HG03108 (cell line): ENCODE data around the gene DAB2IP.

ENCODE experiments used
- ATAC-seq: cut with Tn5 transposase; IDR thresholded peaks from one replicate; pipeline ENCODE4 v1.9.1; 2021; ENCODE audit warnings: moderate library complexity; ENCODE audit not compliant: unreplicated experiment

Gene DAB2IP

DNA sequence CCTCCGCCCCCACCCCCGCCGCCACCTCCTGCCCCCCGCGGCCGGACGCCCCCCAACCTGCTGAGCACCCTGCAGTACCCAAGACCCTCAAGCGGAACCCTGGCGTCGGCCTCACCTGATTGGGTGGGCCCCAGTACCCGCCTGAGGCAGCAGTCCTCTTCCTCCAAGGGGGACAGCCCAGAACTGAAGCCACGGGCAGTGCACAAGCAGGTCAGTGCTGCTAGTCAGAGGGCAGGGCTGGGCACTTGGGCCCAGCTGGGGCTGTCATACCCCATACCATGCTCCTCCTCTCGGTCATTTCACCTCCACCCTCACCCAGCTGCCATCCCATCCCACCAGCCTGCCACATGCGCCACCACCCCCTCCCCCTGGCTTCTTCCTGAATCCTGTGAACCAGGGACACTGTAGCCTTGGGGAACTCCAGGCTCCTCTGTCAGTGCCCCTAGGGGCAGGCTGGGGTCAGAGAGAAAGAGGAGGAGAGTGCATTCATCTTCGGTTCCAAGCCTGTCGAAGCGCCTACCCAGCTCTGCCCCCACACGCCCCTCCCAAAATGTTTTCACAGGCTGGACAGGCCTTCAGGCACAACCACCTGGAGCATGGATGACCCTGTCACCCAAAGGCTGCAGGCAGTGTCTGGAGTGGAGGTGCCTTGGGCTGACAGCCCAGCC, 122.0 kb downstream of the DAB2IP start:
- ATAC-seq = no peak

DNA sequence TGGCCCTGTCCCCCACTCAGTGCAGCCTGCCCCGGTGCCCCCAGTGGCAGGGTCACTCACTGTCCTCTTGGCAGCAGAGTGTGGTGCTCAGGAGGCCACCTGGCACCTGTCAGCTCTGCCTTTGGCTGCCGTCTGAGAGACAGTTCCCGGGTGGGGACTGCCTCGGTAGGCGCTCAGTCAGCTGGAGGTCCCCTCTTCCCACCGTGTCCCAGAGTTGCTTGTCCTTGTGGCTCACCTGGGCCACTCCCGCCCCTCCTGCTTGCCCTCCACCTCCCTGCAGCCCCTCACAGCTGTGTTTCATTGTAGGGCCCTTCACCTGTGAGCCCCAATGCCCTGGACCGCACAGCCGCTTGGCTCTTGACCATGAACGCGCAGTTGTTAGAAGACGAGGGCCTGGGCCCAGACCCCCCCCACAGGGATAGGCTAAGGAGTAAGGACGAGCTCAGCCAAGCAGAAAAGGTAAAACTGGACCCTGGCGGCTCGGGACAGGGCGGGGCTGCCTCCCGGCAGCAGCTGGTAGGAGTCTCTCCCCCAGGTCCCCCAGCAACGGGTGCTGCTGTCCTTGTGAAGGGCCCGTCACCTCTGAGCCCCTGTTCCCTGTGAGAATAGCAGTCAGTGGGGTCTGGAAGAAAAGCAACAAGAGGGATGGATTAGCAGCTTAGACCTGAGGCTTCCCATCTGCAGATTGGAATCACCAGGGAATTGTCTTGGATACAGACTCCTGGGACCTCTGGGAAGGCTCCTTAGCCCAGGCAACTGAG, 122.7 kb downstream of the DAB2IP start:
- ATAC-seq = no peak

DNA sequence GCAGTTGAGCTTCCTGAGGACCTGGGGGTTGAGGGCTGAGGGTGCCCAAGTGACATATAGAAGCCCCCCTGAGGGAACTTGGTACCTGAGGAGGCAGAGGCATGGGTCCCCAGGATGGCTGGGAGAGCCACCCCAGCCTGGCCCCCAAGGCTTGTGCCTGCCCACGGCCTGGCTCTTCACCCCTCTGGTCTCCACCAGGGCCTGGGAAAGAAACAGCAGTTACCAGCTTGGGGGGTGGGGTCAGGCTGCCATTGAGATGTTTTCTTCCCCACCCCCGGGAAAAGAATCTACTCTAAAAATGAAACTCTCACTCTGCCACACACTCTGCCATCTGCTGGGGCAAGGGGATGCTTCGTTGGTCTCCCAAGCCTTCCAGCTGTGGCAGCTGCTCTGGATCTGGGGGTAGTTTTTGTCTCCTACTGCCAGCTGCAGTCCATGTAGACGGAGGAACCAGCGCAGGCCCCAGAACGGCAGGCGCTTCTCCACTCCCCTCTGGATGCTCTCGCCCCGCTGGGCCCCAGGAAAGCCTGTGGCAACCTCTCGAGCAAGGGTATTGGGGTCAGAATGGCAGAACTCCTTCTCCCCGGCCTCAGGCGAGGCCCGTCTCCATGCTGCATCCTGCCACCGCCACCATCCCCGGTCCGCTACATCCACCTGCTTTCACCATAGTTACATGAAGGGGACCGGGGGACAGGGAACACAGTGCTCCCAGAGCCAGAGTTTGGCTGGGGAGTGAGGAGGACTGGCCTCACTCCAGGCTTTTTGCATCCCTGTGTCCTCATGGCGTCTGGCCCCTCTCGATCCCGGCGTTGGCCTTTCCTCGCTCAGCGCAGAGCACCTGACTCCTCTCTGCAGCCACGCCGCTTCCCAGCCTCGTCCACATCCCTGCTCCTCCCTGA, 123.5 kb downstream of the DAB2IP start:
- no peak for ATAC-seq

DNA sequence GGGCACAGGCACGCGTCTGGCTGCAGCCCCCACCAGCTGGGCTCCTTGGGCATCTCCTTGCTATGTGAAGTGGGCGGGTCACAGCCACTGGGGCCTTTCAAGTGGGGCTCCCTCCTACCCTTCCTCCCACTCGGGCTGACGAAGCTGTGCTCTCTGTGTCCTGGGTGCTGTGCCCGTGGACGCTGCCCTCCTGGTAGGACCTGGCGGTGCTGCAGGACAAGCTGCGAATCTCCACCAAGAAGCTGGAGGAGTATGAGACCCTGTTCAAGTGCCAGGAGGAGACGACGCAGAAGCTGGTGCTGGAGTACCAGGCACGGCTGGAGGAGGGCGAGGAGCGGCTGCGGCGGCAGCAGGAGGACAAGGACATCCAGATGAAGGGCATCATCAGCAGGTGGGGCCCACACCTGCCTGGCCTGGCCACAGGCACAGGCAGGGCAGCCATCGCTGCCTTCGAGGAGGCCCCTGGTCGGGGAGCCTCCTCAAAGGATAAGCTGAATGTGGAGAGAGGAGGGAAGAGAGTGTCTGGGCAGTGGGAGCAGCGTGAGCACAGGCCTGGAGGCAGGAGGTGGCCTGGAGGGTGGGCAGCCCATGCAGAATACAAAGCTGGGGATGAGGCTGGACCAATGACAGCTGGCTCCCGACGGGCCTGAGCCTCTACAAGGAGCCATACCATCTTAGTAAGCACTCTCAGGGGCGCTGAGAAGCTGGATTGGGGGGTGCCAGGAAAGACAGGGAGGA, 124.7 kb downstream of the DAB2IP start:
- no peak for ATAC-seq

DNA sequence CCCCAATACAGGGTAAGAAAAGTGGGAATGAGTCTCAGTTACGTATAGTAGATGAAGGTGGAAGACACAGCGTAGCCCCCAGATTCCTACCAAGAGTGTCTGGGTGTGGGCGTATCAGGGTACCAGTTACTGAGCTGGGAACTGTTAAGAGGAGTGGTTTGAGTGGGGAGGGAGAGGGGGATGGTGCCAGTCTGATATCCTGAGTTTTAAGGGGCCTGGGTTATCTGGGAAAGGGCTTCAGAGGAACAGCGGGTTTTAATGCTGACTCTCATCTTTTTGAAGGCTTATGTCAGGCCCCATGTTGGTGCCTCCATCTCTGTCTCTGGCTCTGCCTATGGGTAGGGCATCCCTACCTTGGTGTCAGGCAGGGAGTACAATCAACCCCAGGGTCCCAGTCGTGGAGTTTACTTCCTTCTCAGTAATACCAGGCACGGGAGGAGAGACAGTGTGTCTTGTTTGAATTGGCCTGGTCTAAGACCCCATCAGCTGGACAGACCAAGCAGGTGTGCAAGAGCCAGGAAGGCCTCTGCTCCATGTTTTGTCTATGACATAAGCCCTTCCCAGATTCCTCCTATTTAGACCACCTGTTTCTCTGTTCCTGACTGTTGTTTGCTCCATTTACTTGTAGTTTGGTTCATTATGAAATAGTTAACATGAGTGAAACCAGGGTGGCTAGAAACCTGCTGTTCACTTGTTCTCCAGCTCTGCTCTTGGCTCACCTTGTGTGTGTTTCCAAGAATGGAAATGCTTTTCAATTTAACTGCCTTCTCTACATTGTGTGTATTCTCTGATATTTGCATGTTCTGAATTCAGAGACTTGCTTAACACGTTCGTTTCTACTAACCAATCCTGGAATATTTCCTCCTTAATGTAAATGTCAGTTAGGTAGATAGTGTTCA, 125.6 kb downstream of the DAB2IP start:
- no peak for ATAC-seq

DNA sequence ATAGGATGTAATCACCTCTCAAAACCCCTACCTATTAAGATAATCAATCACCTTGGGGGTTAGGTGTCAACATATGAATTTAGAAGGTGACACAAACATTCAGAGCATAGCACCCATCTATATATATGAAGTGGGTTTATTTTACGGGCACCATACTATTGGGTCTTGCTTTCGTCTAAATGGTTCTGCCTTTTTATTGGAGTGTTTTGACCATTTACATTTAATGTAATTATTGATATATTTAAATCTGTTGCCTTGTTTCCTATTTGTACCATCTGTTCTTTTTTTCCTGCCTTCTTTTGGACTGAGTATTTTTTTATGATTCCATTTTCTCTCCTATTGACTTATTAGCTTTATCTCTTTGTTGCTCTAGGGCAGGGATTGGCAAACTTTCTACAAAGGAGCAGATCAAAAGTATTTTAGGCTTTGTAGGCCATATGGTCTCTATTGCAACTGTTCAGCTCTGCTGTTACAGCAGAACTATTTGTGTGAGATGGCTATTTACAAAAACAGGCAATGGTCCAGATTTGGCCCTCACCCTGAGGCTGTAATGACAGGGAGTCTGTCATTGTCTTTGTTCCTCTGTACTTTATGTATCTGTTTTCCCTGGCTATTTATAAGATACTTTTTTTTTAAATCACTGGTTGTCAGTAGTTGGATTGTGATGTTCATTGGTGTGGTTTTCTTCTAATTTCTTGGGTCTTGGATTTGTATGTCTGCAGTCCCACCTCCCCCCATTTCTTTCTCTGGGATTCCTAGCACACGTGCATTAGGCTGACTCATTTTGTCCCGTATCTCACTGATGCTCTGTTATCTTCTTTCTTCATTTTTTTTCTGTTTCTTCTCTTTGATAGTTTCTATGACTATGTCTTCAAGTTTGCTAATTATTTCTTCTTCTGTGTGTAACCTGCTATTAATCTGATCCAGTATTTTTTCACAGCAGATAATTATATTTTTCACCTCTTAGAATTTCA, 127.1 kb downstream of the DAB2IP start:
- no peak for ATAC-seq

DNA sequence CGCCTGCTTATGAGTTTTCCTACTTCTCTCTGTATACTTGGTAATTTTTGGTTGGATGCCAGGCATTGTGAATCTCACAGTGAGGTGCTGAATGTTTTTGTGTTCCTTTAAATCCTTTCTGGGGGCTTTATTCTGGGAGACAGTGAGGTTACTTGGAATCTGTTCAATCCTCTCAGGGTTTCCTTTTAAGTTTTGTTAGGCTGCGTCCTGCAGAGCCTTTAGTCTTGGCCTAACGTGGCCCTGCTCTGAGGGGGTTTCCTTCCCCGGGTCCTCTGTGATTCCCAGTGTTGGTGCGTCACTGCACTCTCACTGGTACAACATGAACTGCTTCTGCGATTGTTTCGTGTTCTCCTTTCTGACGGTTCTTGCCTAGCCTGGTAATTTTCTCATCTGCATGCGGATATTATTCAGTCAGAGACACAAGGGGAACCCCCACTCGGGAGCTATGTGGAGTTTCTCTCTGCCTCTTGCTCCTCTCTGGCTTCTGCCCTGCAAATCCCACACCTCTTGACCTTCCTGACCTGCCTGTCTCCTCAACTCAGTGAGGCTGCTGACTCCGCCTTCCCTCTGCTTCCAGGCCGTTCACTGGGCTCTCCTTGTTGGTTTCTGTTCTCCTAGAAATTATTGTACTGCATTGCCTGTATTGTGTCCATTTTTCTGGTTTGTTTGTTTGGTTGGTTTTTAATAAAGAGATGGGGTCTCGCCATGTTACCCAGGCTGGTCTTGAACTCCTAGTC, 128.1 kb downstream of the DAB2IP start:
- ATAC-seq = no peak

DNA sequence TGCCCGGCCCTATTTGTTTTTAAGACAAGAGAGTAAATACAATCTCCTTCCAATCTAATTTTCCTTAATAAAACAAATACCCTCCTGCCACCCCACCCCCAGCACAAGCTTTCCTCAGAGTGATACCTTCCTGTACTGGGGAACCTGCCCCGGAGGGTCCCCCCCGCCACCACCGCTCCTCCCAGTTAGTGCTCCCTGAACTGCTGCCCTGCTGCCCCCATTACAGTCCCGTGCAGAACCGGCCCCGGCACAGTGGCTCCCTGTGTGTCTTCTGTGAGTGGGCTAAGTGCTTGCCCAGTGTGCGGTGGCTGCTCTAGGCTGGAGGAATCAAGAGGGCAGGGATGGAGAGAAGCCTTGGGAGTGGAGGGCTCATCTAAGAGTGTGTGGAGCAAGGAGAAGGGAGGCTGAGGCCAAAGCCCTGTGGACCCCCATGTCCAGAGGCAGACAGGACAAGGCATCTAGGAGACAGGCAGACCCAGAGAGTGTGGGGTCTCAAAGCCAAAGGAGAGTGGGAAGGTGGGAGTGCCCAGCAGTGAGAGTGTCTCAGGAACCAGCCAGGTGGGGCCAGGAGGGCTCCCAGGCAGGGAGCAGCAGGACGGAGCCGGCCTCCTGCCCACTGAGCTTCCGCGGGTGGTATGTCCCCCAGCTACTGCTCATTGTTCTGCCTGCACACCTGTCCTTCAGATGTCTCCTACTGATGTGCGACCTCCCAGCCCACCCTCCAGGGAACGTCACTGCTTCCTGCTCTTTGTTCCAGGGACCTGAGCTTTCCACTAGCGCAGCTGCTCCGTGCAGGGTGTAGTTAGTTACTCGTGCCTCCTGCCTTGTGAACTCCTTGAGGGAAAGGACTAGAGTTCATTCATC, 129.0 kb downstream of the DAB2IP start:
- ATAC-seq = no peak

DNA sequence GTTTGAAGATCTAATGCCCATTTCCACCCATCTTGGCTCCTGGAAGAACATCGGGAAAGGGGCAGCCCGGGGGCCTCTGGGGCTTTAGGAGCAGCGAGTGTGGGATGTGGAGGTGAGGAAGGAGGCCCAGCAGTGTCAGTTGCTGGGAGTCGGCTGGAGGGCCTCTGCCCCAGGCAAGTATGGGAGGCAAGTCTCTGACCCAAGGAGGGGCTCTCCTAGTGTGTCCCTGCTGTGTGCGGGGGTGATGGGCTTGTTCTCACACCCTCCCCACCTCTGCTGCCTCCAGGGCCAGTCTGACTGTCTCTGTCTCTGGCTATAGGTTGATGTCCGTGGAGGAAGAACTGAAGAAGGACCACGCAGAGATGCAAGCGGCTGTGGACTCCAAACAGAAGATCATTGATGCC, 129.7 kb downstream of the DAB2IP start:
- no peak for ATAC-seq

DNA sequence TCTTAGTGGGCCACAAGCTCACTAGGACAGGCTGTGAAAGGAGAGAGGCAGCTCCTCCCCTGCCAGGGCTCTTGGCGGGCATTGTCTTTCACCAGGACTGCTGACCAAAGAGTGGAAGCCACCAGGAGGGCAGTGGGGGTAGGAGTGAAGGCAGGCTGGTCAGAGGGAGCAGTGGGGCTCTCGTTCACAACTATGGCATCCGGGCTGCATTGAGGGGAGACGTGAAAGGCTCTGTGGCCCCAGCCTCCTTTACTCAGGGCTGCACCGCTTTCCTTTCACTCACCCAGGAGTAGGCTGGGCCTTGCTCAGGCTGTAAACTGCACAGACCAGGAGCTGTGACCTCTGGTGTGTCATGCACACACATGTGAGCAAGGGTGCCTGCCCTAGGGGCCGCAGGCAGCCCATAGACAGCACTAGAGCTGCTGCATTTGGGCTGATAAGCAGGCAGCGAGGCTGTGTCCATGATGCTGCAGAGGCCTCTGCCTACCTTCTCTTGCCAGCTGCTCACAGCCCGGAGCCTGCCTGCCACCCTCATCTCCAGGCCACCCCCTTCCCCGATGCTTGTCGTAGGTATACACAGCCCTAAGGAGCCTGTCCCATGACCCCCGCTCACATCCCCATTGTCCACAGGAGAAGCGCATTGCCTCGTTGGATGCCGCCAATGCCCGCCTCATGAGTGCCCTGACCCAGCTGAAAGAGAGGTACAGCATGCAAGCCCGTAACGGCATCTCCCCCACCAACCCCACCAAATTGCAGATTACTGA, 130.4 kb downstream of the DAB2IP start:
- ATAC-seq = no peak

DNA sequence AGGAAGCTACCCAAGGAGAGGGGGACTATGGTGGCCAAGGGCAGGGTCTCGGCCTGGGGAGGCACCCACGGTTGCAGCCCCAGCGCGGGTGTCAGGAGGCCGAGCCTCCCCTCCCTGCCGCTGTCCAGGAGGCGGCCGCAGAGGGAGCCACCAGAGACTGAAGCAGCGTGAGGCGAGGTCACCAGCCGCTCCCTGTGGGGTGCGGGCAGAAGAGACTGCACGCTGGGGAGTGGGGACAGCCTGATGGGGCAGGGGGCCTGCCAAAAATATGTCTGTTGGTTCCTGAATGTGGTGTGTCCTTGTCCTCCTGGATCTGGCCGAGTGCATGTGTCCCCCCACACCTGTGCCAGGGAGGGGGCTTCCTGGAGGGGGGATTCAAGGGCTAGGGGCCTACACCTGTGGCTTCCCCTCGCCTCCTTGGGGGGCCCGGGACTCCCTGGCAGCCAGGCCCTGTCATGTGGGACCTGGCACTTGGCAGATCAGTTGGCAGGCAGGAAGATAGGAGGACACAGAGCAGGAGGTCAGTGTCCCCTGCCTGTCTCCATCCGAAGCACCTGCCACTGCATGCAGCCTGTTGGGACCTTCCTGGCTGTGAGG, 131.2 kb downstream of the DAB2IP start:
- ATAC-seq = no peak

DNA sequence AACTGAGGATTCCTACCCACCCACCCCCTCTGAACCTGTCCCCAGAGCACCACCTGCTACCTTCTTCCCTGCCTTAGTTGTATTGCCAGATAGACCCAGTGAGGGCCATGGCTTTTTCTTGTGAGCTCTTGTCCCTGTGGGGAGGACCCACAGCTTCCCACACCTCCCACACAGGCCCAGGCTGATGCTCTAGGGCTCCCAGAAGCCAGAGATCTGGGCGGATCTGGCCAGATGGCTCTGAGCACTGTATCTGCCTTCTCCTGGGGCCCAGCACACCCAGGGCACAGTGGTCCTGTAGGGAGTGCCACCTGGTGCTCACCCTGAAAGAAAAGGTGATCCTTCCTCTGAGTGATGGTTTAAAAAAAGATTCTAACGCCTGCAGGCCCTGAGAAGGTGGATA, 131.7 kb downstream of the DAB2IP start:
- no peak for ATAC-seq

DNA sequence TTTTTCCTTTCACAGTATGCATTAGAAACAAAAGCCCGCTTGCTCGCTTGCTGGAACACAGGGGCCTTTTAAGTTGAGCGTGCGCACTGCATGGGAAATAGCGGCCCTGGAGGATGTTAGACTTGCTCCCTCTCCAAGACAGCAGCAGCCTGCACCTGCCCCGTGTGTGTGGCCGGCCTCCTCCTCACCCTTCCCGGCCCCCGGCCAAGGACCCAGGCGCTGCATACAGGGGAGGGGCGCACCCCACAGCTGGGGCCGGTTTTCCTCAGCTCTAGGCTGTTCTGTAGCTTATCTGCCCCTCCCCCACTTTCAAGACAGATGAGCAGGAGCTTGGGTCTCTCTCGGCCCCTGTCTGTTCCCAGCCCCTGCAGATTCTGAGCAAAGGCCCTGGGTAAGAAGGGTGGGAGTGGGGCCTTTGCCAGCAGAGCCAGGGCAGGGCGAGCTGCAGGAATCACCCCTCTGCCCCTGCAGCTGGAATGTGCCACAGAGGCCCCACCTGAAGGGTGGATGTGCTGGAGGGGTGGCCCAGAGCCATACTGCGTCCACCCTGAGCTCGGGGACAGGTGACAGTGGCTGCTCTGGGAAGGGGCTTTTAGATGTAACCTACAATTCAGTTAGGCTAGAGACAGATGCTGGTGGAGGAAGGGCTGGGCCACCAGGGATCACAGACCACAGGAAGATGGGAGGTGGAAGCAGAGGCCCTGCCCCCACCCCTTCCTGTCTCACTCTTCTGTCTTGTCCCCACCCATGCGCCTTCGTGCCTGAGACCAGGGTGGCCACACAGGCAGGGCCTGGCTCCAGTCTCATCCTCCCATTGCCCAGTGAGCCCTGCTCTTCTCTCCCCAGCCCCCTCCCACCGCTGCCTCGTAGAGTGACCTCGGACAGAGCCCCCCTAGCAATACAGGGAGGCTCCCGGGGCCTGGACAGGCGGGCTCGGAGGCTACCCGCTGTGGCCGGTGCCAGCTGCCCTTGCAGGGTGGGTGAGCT, 132.4 kb downstream of the DAB2IP start:
- no peak for ATAC-seq

DNA sequence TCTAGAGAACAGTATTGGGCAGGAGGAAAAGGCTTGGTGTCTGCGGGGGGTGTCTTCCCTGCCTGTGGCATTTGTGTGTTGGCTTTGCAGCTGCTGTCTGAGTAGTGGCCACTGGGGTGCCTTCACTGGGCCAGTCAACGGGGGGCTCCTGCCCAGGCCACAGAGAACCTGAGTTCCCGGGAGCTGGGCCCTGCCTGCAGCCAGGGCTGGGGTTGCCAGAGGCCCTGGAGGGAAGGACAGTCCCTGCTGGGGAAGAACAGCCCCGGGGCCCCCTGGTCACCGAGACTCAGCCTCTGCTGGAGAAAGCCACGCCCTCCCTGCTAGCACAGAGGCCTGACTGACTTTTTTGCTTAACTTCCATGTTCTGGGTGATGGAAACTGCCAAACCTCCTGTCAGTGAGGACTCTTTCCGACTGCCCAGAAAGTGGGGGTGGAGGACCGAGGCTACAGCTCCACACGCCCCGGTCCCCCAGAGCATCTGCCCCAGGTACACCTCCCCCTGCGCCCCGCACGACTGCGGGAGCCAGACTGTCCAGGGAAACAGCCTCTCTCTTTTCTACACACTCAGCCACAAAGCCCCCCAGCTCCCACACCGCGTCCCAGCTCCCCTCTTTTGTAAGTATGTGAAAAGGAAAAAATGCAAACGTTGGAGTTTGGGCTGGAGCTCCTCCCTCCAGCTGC, 133.4 kb downstream of the DAB2IP start:
- no peak for ATAC-seq
